ENCODE results near the gene HIVEP3. TPM values are rescaled to one million over a fixed set of nuclear protein-coding genes. Genes with fewer than 3 reads are reported as not detected.
A peak's percentile ranks its signal among the peaks of the same experiment; 100 is the strongest.

The HIVEP3 gene
- total RNA-seq, 1 donor from 2014 or later = 8.9 TPM

DNA sequence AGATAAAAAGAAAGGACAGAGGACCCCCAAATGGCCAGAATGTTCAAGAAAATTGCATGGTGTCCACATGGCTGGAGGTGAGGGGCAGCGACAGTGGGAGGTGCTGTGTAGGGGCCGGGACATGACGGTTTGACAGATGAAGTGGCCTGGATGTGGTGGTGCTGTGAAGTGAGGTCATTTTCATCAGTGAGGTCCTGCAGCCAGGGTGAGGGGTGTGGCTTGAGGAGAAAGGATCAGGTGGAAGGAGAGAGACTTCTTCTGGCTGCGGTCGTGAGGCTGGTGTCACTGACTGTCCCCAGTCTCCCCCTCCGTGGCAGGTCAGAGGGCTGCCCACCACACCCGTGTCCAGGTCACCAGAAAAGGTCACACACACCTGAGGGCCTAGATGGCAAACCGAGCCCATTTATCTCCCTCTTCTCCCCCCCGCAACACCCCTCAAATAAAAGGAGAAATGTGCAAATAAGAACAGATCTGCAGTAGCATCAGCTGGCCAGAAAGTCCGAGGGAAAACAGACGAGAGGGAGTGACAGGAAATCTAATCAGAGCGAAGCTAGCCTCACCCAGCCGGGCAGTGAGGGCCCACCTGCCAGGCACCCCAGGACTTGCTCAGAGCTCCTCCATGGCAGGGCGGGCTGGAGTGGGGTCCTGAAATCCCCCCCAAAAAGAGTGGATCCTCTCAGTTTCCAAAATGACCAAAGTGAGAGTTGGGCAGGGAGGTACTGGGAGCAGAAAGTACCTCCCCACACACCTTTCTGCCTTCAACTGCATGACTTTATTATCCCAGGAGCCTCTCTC, 285.7 kb downstream of the HIVEP3 start:
- Mint-ChIP-seq H3K4me1 (ENCODE audit: low read depth, unreplicated experiment) (peaks cover 51% of the 10 kb centered on the region), H3K4me3 (ENCODE audit: unreplicated experiment) (peak overlapping the region; percentile 34), H3K9me3 (ENCODE audit: unreplicated experiment) (no peaks in the 10 kb centered on the region), H3K27ac (ENCODE audit: unreplicated experiment) (peak overlapping the region; percentile 91), H3K27me3 (ENCODE audit: low read depth, unreplicated experiment) (no peaks in the 10 kb centered on the region), H3K36me3 (ENCODE audit: low read depth, unreplicated experiment) (no peaks in the 10 kb centered on the region)
- H3K4me1 ChIP-seq (ENCODE audit: insufficient read depth, low read length) = peaks cover 60% of the 10 kb centered on the region
- peaks cover 60% of the 10 kb centered on the region for H3K79me2 ChIP-seq (ENCODE audit: insufficient read depth, low read length)
- no peak overlapping the region for H3K4me3 ChIP-seq (ENCODE audit: insufficient read depth, low read depth, low read length)
- no peaks in the 10 kb centered on the region for H4K20me1 ChIP-seq (ENCODE audit: insufficient read depth, low read length)
- peak overlapping the region; percentile 48 for H3K4me2 ChIP-seq (ENCODE audit: low read length)
- H3K9me3 ChIP-seq (ENCODE audit: insufficient read depth, low read depth, low read length) = no peaks in the 10 kb centered on the region
- TF ChIP-seq, protein P1, sequence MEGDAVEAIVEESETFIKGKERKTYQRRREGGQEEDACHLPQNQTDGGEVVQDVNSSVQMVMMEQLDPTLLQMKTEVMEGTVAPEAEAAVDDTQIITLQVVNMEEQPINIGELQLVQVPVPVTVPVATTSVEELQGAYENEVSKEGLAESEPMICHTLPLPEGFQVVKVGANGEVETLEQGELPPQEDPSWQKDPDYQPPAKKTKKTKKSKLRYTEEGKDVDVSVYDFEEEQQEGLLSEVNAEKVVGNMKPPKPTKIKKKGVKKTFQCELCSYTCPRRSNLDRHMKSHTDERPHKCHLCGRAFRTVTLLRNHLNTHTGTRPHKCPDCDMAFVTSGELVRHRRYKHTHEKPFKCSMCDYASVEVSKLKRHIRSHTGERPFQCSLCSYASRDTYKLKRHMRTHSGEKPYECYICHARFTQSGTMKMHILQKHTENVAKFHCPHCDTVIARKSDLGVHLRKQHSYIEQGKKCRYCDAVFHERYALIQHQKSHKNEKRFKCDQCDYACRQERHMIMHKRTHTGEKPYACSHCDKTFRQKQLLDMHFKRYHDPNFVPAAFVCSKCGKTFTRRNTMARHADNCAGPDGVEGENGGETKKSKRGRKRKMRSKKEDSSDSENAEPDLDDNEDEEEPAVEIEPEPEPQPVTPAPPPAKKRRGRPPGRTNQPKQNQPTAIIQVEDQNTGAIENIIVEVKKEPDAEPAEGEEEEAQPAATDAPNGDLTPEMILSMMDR (IDR thresholded peaks at IDR 0.05; ENCODE audit: insufficient read depth, low read depth, low read length) = no peak
- no peak for TF ChIP-seq EZH2 (IDR thresholded peaks at IDR 0.05; ENCODE audit: insufficient read depth, low read length)
- FAIRE-seq (no peak), DNase-seq (ENCODE audit: low read depth) (no peak)
- H3K27ac ChIP-seq (ENCODE audit: low read depth, low read length) = peak overlapping the region; percentile 35
- no peaks in the 10 kb centered on the region for H3K36me3 ChIP-seq (ENCODE audit: insufficient read depth, low read length)
- no peak overlapping the region for H2AFZ ChIP-seq (ENCODE audit: low read depth, low read length)
- H3K27me3 ChIP-seq (ENCODE audit: insufficient read depth, low read length) = no peaks in the 10 kb centered on the region
- peak overlapping the region; percentile 23 for H3K9ac ChIP-seq (ENCODE audit: low read length)

DNA sequence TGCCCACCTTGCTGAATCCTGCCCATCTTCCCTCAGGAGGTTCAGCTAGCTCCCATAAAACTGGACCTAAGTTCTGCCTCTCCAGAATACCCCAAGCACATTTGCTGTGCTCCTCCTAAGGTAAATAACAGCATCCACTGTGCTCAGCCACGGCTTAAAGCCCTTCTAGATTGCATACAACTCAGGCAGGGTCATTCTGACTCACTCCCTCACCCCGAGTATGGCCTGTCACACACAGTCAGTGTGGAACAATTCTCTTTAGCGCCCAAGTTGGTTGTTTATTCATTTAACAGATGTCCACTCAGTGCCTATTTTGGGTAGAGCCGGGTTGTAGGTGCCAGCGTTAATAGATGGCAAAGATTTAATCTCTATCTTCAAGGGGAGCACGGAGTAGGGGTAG, 286.8 kb downstream of the HIVEP3 start:
- Histone ChIP-seq H3K9ac (ENCODE audit: low read length) (peak overlapping the region; percentile 34), H3K4me2 (ENCODE audit: low read length) (peak overlapping the region; percentile 62)
- no peak for TF ChIP-seq EZH2 (IDR thresholded peaks at IDR 0.05; ENCODE audit: insufficient read depth, low read length)
- TF ChIP-seq, protein P1 (IDR thresholded peaks at IDR 0.05; ENCODE audit: insufficient read depth, low read depth, low read length) = no peak

DNA sequence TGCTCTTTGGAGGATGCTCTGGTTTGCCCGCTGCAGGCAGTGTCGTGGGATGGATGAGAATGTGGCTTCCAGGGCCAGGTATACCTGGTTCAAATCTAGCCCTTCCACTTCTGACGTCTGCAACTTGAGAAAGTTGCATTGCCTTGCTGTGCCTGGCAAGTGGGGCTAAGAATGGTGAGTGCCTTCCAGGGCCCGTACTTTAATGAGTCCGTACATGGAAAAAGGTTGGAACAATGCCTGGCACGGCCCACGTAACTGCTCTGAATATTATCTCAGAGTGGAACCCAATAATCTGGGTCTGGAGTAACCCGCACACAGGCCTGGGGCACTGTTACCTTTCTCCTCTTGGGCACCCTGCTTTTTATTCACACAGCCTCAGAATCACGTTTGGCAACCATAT, 287.6 kb downstream of the HIVEP3 start:
- Histone ChIP-seq H3K9ac (ENCODE audit: low read length) (peak overlapping the region; percentile 34), H2AFZ (ENCODE audit: low read depth, low read length) (no peak overlapping the region), H3K27me3 (ENCODE audit: insufficient read depth, low read length) (no peaks in the 10 kb centered on the region), H3K4me3 (ENCODE audit: insufficient read depth, low read depth, low read length) (no peak overlapping the region), H3K36me3 (ENCODE audit: insufficient read depth, low read length) (no peaks in the 10 kb centered on the region), H3K9me3 (ENCODE audit: insufficient read depth, low read depth, low read length) (no peaks in the 10 kb centered on the region), H4K20me1 (ENCODE audit: insufficient read depth, low read length) (no peaks in the 10 kb centered on the region), H3K27ac (ENCODE audit: low read depth, low read length) (peak overlapping the region; percentile 49), H3K4me2 (ENCODE audit: low read length) (no peak overlapping the region), H3K79me2 (ENCODE audit: insufficient read depth, low read length) (peaks cover 58% of the 10 kb centered on the region), H3K4me1 (ENCODE audit: insufficient read depth, low read length) (peaks cover 68% of the 10 kb centered on the region)
- Mint-ChIP-seq H3K9me3 (ENCODE audit: unreplicated experiment) (no peaks in the 10 kb centered on the region), H3K27me3 (ENCODE audit: low read depth, unreplicated experiment) (no peaks in the 10 kb centered on the region), H3K4me1 (ENCODE audit: low read depth, unreplicated experiment) (peaks cover 56% of the 10 kb centered on the region), H3K27ac (ENCODE audit: unreplicated experiment) (peak overlapping the region; percentile 85), H3K36me3 (ENCODE audit: low read depth, unreplicated experiment) (peaks cover 2% of the 10 kb centered on the region), H3K4me3 (ENCODE audit: unreplicated experiment) (no peak overlapping the region)
- no peak for FAIRE-seq
- no peak for TF ChIP-seq EZH2 (IDR thresholded peaks at IDR 0.05; ENCODE audit: insufficient read depth, low read length)
- no peak for DNase-seq (ENCODE audit: low read depth)

More for the DNA sequence above, 286.8 kb downstream of the HIVEP3 start:
- H3K27ac ChIP-seq (ENCODE audit: low read depth, low read length) = peak overlapping the region; percentile 49
- FAIRE-seq = peak; percentile 87
- no peaks in the 10 kb centered on the region for H3K27me3 ChIP-seq (ENCODE audit: insufficient read depth, low read length)
- Mint-ChIP-seq H3K4me3 (ENCODE audit: unreplicated experiment) (no peak overlapping the region), H3K9me3 (ENCODE audit: unreplicated experiment) (no peaks in the 10 kb centered on the region), H3K4me1 (ENCODE audit: low read depth, unreplicated experiment) (peaks cover 49% of the 10 kb centered on the region), H3K27me3 (ENCODE audit: low read depth, unreplicated experiment) (no peaks in the 10 kb centered on the region), H3K36me3 (ENCODE audit: low read depth, unreplicated experiment) (peaks cover 2% of the 10 kb centered on the region), H3K27ac (ENCODE audit: unreplicated experiment) (peak overlapping the region; percentile 85)
- no peak overlapping the region for H3K4me3 ChIP-seq (ENCODE audit: insufficient read depth, low read depth, low read length)
- no peaks in the 10 kb centered on the region for H3K9me3 ChIP-seq (ENCODE audit: insufficient read depth, low read depth, low read length)
- peaks cover 60% of the 10 kb centered on the region for H3K4me1 ChIP-seq (ENCODE audit: insufficient read depth, low read length)
- no peaks in the 10 kb centered on the region for H3K36me3 ChIP-seq (ENCODE audit: insufficient read depth, low read length)
- H2AFZ ChIP-seq (ENCODE audit: low read depth, low read length) = no peak overlapping the region
- peaks cover 58% of the 10 kb centered on the region for H3K79me2 ChIP-seq (ENCODE audit: insufficient read depth, low read length)
- peak; percentile 64 for DNase-seq (ENCODE audit: low read depth)
- no peaks in the 10 kb centered on the region for H4K20me1 ChIP-seq (ENCODE audit: insufficient read depth, low read length)

All from astrocyte (in vitro differentiated cells and primary cell).